MV-4-11 (cell line): ENCODE results near the gene RAD9A.

ENCODE experiments used
- DNase-seq: peaks from one replicate; lab custom pipeline; 2025; lab: John Stamatoyannopoulos, UW

The RAD9A gene

GRCh38 chr11:67357831-67358670 lies 33.7 kb upstream of the RAD9A start:
- DNase-seq, result no peak

DNA sequence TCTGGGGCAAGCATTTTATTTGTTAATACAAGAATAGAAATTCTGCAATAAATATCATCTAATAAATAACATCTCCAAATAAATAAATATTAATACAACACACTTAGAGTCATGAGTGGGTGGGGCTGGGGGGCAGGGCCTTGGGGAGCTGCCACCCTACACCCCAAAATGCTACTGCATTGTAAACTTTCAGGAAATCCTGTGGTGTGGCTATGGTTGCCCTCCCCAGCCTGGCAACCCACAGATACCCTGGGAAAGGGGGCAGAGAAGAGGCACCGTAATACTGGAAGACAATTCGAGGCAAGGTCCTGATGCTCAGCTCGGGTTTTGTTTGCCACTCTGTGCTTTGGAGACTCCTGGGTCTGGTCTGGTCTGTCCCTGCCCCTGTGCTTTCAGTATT lies 27.6 kb upstream of the RAD9A start:
- DNase-seq, result no peak

DNA sequence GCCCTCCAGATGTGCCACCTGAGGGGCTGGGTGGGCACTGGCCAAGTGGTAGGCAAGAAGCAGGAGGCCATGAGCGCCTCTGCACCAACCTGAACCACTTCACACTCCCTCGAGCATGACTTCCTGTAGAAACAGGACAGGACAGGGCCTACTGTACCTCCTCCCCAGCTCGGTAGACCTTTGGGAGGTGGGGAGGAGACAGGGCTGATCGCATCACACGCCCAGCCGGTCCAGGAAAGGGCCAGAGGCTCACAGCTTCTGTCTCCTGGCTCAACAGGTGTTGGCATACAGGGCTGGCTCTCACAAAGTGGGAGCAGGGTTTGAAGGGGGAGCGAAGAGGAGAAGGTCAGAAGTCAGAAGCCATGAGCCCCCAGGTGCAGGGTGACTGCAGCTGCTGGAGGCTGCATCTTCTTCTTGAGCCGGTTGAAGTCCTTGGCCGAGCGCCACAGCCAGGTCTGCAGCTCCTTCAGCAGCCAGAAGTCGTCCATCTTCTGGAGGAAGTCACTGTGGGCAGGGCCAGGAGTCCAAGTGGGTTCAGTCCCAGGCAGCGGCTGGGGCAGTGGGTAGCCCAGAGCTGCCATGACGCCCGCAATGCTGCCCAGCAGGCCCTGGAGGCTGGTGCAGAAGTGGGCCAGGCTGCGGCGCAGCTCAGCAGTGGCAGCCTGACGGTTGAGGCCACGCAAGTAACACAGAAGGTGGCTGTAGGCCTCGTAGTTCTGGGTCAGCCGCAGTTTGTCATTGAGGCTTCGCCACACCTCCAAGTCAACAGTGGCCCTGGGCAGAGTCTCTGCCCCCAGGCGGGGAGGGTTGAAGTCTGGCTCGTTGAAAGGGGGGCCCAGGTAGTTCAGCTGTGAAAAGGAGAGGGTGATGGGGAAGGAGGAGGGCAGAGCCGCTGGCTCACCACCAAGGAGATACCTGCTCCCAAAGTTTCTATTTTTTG lies 26.7 kb upstream of the RAD9A start:
- no peak for DNase-seq

GRCh38 chr11:67365736-67366444 lies 25.9 kb upstream of the RAD9A start:
- DNase-seq, result no peak

DNA sequence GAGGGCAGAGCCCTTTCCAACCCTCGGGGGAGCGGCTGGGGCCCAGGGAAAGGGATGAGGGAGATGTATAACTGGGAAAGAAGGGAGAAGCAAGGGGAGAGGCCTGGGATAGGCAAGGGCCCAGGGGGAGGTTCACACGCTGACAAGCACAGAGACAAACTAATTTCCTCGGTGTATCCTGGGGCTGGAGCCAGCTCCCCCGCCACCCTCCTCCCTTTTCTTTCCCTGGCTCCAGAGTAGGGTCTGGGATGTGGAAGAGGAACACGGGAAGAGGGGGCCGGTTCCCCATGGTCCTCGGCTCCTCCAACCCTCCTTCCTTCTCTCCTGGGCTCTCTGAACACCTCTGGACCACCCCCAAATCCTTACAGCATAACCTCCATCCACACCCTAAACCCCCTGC lies 25.2 kb upstream of the RAD9A start:
- DNase-seq, result no peak

GRCh38 chr11:67366961-67367760 lies 24.6 kb upstream of the RAD9A start:
- DNase-seq, result no peak

DNA sequence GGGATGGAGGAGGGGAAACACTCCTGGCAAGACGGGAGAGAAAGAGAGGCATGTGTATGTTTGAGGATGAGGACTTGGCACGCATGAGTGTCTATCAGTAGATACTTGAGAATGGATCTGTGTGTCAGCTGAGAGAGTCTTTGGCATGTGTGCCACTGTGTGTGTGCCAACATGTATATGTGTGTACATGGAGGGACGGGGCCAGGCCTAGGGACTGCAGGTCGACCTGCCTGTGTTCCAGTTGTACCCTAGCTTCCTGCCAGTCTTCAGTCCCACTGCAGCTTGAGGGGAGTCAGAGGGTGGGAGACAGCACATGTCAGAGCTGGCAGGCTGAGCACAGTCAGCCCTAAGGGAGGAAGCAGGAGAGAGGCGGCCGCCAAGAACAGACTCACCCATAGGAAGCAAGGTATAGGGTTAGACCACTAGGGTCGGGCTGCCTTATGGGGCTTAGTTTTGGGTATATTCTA lies 24.0 kb upstream of the RAD9A start:
- no peak for DNase-seq

- DNase-seq, result no peak
Measured at GRCh38 chr11:67368621-67369020, 23.2 kb upstream of the RAD9A start.

DNA sequence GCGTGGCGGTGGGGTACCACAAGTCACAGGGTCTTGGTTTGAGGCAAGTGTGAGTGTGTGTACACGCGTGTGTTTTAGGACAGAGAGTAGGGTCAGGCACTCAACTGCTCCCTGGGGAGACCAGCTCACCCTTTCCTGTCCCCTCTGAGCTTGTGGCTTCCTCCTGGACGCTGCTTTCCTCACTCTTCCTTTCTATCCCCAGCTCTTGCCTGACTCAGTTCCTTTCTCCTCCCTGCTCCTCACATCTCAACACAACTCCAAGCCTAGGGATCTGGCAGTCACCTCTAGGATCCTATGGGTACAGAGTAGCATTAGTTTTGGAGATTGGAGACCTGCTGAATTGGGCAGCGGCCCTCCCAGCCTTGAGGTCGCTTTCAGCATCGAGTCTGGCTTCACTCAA lies 22.5 kb upstream of the RAD9A start:
- no peak for DNase-seq

- no peak for DNase-seq
Measured at GRCh38 chr11:67369801-67370284, 21.9 kb upstream of the RAD9A start.

- no peak for DNase-seq
Measured at GRCh38 chr11:67370351-67371076, 21.3 kb upstream of the RAD9A start.

GRCh38 chr11:67371189-67371910 lies 20.4 kb upstream of the RAD9A start:
- peak; percentile 45 for DNase-seq

DNA sequence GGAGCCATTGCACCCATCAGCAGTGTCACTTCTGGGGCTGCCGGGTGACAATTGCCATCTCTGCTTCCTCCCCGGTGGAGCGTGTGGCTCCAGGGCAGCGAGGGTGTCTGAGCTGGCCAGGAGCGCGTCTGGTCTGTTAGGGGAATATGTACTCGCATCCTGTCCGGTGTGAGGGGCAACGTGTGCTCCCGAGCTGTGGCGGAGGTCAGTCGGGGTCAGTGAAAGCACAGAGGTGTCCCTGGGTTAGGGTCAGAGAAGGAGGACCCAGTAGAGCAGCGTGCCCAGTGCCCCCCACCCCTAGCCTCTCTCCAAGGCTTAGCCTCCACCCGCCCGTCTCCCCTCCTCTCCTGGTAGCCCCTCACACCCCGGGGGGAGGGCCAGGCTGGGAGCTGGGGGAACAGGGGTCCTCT lies 19.9 kb upstream of the RAD9A start:
- DNase-seq, result peak; percentile 13

DNA sequence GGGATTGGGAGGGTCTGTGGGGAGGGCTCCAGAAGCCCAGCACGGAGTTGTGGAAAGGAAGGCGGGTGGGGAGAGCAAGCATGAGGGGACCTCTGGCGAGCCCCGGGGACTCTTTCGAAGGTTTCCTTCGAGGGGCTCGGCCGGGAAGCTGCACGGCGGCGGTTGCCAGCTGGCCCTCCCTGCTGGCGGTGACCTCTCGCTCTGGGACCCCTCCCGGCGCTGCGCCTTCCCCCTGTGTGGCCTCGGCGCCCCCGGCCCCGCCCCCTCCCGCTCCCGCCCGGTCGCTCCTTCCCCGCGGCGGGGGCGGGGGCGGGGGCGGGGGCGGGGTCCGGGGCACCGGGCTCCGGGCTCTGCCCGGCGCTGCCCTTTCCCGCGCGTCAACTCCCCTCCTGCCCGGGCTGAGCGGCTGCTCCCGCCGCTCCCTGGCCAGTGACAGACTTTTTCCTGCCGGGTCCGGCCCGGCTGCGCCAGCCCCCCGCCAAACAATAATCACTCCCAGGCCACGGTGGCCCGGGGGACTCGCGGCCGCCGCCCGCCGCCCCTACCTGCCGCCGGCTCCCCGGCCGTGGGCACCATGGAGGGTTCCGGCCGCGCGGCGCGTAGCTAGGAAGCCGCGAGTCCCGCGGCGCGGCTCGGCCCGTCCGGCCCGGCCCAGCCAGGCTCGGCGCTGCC lies 19.3 kb upstream of the RAD9A start:
- DNase-seq, result no peak

- no peak for DNase-seq
Measured at GRCh38 chr11:67372993-67373647, 18.7 kb upstream of the RAD9A start, which contains the start of gene CLCF1. Gene CLCF1, minus strand, starts transcription at chr11:67373598. Its CDS starts 59 bp downstream, at chr11:67373539.

DNA sequence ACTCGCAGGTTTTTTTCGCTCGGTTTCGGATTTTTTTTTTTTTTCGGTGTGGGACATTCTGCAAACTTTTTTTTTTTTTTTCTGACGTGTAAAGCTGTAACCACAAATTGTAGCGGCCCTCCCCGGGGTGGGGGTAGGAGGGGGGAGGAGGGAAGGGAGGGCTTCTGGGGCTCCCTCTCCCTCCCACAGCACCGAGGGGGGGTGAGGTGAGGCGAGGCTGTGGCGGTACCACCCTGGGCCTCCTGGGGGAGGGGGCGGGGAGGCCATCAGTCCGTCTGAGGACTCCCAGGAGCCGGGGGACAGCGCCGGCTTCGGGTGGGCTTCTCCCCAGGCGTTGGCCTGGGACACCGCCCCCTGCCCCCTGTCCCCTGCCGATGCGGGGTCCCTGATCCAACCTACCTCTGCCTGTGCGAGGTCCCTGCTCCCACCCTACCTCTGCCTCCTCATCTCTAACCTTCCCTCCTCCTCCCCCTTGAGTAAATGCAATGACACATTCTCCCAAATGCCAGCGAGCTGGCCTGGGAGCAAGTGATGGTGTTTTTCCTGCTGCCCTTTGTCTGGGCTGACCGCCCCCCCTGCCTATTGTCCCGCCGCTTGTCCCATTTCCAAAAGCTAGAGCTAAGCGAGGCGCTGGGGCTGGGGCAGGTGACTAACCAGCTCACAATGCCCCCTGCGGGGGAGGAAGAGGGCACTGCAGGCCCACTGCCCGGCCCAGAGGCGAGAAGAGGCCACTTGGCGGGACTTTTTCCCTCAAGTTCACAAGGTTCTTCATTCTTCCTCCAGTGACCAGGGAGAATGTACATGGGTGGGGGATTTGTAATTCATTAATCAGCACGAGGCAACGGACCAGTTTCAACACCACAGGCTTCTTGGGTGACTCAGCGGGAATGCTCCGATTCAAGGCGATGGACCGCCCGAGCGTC lies 17.9 kb upstream of the RAD9A start:
- peak; percentile 47 for DNase-seq

- no peak for DNase-seq
Measured at GRCh38 chr11:67374571-67375281, 17.1 kb upstream of the RAD9A start.
